Measurements from ENCODE around the gene VAT1. TPM values are rescaled to one million over a fixed set of nuclear protein-coding genes. Genes with fewer than 3 reads are reported as not detected.

VAT1 gene
- total and polyA plus RNA-seq, 9 of the 15 experiments (the other 6 are each of a cell fraction or from before 2014, with no cell fraction given): 29.4 to 153 (median 66.7) TPM

- TF ChIP-seq RBM25 (IDR thresholded peaks at IDR 0.05; ENCODE audit: low read depth, low read length, severe bottlenecking): no peak
- TF ChIP-seq ZNF695 (CRISPR knock-in tag; IDR thresholded peaks at IDR 0.05): no peak
- TF ChIP-seq UBTF (IDR thresholded peaks at IDR 0.05; ENCODE audit: borderline replicate concordance in 1 of 2, low read depth in 2 of 2, low read length in 2 of 2): no peak
- TF ChIP-seq NFIC (IDR thresholded peaks at IDR 0.05): peak; percentile 34
- peak; percentile 75 for TF ChIP-seq ZNF384 (IDR thresholded peaks at IDR 0.05; ENCODE audit: low read depth, low read length)
- no peak for TF ChIP-seq ELF1 (tag; IDR thresholded peaks at IDR 0.05)
- TF ChIP-seq ZNF445 (CRISPR knock-in tag; IDR thresholded peaks at IDR 0.05; ENCODE audit: low read depth): no peak
- TF ChIP-seq NR2F6 (CRISPR knock-in tag; IDR thresholded peaks at IDR 0.05): no peak
- no peak for TF ChIP-seq NCOR1 (IDR thresholded peaks at IDR 0.05)
- no peak for TF ChIP-seq CHD1 (IDR thresholded peaks at IDR 0.05; ENCODE audit: low read length)
- no peak for TF ChIP-seq ASH1L (IDR thresholded peaks at IDR 0.05; ENCODE audit: borderline replicate concordance, low read depth, partially characterized antibody)
- peak; percentile 90 for TF ChIP-seq CEBPB (tag; IDR thresholded peaks at IDR 0.05)
- TF ChIP-seq ZNF395 (CRISPR knock-in tag; IDR thresholded peaks at IDR 0.05): no peak
- 0 out of 2 replicates have a peak, but pooled peaks have one; percentile 51 for TF ChIP-seq ZNF584 (CRISPR knock-in tag; IDR thresholded peaks at IDR 0.05; ENCODE audit: low read depth)
- peak; percentile 71 for TF ChIP-seq JUND (IDR thresholded peaks at IDR 0.05; ENCODE audit: borderline replicate concordance, low read depth, low read length)
- TF ChIP-seq JUND (tag; IDR thresholded peaks at IDR 0.05; ENCODE audit: borderline replicate concordance, low read depth, low read length): no peak
- no peak for TF ChIP-seq PURB (CRISPR knock-in tag; IDR thresholded peaks at IDR 0.05; ENCODE audit: low read depth)
- TF ChIP-seq HEY1 (CRISPR knock-in tag; IDR thresholded peaks at IDR 0.05; ENCODE audit: borderline replicate concordance): no peak
- no peak for TF ChIP-seq PATZ1 (CRISPR knock-in tag; IDR thresholded peaks at IDR 0.05; ENCODE audit: borderline replicate concordance)
- TF ChIP-seq MEIS2 (IDR thresholded peaks at IDR 0.05; ENCODE audit: partially characterized antibody): peak; percentile 44
- TF ChIP-seq ZSCAN32 (CRISPR knock-in tag; IDR thresholded peaks at IDR 0.05): no peak
- TF ChIP-seq ATF3 (IDR thresholded peaks at IDR 0.05): peak; percentile 99
- TF ChIP-seq ATF3 (CRISPR knock-in tag; conservative IDR thresholded peaks at IDR 0.05): peak; percentile 64; the same call in 1 of the 2 replicates
Observed at GRCh38 chr17:42969001-42969581, 53.1 kb downstream of the VAT1 start (continued).

Measured in K562 (cell line).